PC-3 (cell line): Measurements from ENCODE around the gene TMC3. TPM values are rescaled to one million over a fixed set of nuclear protein-coding genes. Genes with fewer than 3 reads are reported as not detected.

Source experiments
- ATAC-seq: fragments of 200-7000 bp; cut with Tn5 transposase; 2 replicates; pipeline ENCODE4 v1.9.1; 2020; ENCODE audit warnings: mild to moderate bottlenecking, moderate library complexity
- BruUV-seq: library from RNA; stranded (reverse); fragments of 400-500 nt; replicated peaks from 2 replicates; lab custom pipeline; 2021; lab: Mats Ljungman, UMichigan
- CTCF ChIA-PET: fragments of 300-600 bp; sonication (Branson Sonifier 250); formaldehyde crosslinking; loops from one replicate; lab custom pipeline; 2022; ENCODE audit warnings: antibody characterized with exemption; lab: Charles Lee
- POLR2A ChIA-PET: fragments of 300-600 bp; sonication (Branson Sonifier 250); formaldehyde crosslinking; loops from one replicate; lab custom pipeline; 2022; ENCODE audit warnings: antibody characterized with exemption; ENCODE audit not compliant: unreplicated experiment; lab: Charles Lee
- DNase-seq: peaks from one replicate; pipeline ENCODE4 v3.0.0-alpha.2; 2015
- H2AFZ ChIP-seq: fragments of 300-600 bp; sonication (generic); 2 replicates; pipeline ENCODE4 v1.6.0; 2016; ENCODE audit warnings: antibody characterized with exemption, low read length
- H3F3A ChIP-seq: fragments of 300-600 bp; sonication (generic); one replicate; pipeline ENCODE4 v1.6.0; 2017; ENCODE audit warnings: antibody characterized with exemption, low read length, control low read depth, mild to moderate bottlenecking; ENCODE audit not compliant: unreplicated experiment
- H3K27ac ChIP-seq: fragments of 300-600 bp; sonication (generic); 2 replicates; pipeline ENCODE4 v1.5.1; 2016; ENCODE audit warnings: mild to moderate bottlenecking, low read length
- H3K27me3 ChIP-seq: fragments of 300-600 bp; sonication (generic); 2 replicates; pipeline ENCODE4 v1.6.1; 2016; ENCODE audit warnings: low read length, mixed read lengths
- H3K36me3 ChIP-seq: fragments of 300-600 bp; sonication (generic); 2 replicates; pipeline ENCODE4 v1.6.1; 2016; ENCODE audit warnings: low read depth, mixed run types, low read length, mixed read lengths
- H3K4me1 ChIP-seq: fragments of 300-600 bp; sonication (generic); 2 replicates; pipeline ENCODE4 v1.5.1; 2016; ENCODE audit warnings: low read length; ENCODE audit not compliant: insufficient read depth
- H3K4me2 ChIP-seq: fragments of 300-600 bp; sonication (generic); 2 replicates; pipeline ENCODE4 v1.6.0; 2016; ENCODE audit warnings: low read length
- H3K4me3 ChIP-seq: fragments of 300-600 bp; sonication (generic); 2 replicates; pipeline ENCODE4 v1.5.1; 2016; ENCODE audit warnings: mild to moderate bottlenecking, low read length, mixed read lengths
- H3K79me2 ChIP-seq: fragments of 300-600 bp; sonication (generic); 2 replicates; pipeline ENCODE4 v1.6.1; 2017; ENCODE audit warnings: low read length, mixed read lengths
- H3K9ac ChIP-seq: fragments of 300-600 bp; sonication (generic); 2 replicates; pipeline ENCODE4 v1.6.0; 2016; ENCODE audit warnings: mild to moderate bottlenecking, low read length
- H3K9me2 ChIP-seq: fragments of 300-600 bp; sonication (generic); replicated peaks from 2 replicates; pipeline ENCODE4 v1.6.1; 2016; ENCODE audit warnings: mixed run types, low read length, mixed read lengths
- H3K9me3 ChIP-seq: fragments of 300-600 bp; sonication (generic); 2 replicates; pipeline ENCODE4 v1.6.1; 2016; ENCODE audit warnings: low read length, mixed read lengths
- H4K20me1 ChIP-seq: fragments of 300-600 bp; sonication (generic); 2 replicates; pipeline ENCODE4 v1.6.1; 2016; ENCODE audit warnings: low read length, mixed read lengths
- EZH2 ChIP-seq: fragments of 300-600 bp; sonication (generic); IDR thresholded peaks from one replicate; pipeline ENCODE4 v1.6.1; 2017; ENCODE audit warnings: antibody characterized with exemption, mild to moderate bottlenecking, low read length; ENCODE audit not compliant: unreplicated experiment
- EZH2phosphoT487 ChIP-seq: fragments of 300-600 bp; sonication (generic); IDR thresholded peaks from 2 replicates; pipeline ENCODE4 v1.6.1; 2018; ENCODE audit warnings: mild to moderate bottlenecking, antibody characterized with exemption, low read length, borderline replicate concordance
- intact Hi-C: fragments of 100-400 bp; cut with micrococcal nuclease; formaldehyde crosslinking; loops from 2 replicates; pipeline ENCODE4 v1.9.0; 2023
- total RNA-seq: library from RNA; depleted of rRNA; stranded (reverse); fragments of >200 nt; gene quantifications from 2 replicates; pipeline ENCODE4 v1.2.3, GENCODE V29; 2014
- TF ChIP-seq, protein P1 (sequence below): fragments of 300-600 bp; sonication (generic); conservative IDR thresholded peaks from 2 replicates; pipeline ENCODE4 v1.5.1; 2017; ENCODE audit warnings: antibody characterized with exemption, low read depth, mild to moderate bottlenecking, low read length

The TMC3 gene
- total RNA-seq, 1 experiment from 2014 or later = not detected

DNA sequence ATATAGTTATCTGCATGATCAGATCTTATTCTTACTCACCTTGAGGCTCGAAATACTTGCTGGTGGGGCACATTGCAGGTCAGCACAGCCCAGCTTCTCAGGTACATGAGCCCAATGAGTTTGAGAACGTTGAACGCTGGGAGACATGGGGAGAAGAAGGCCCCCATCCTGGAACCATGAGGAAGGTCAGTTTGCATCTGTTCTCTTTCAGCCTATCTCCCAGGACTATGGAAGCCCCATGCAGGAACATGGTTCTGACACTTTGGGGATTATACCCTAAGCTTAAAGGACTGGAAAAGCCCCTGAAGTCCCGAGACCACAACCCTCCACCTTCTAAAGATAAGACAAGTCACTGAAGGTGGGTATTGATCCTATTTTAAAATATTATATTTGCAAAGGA is 32.7 kb downstream of the TMC3 start:
- intact Hi-C loops = no loop called here
- ATAC-seq = no peak
- TF ChIP-seq EZH2phosphoT487 = no peak
- H3K4me2 ChIP-seq = no peak overlapping the region
- H3K9me3 ChIP-seq = no peaks in the 10 kb centered on the region
- ChIA-PET CTCF (no interaction called here), POLR2A (no interaction called here)
- no peaks in the 10 kb centered on the region for H3K36me3 ChIP-seq
- no peaks in the 10 kb centered on the region for H4K20me1 ChIP-seq
- peaks cover 17% of the 10 kb centered on the region for H3K4me1 ChIP-seq
- H3K79me2 ChIP-seq = no peaks in the 10 kb centered on the region
- no peak overlapping the region for H3K27ac ChIP-seq
- DNase-seq = no peak
- H3K4me3 ChIP-seq = no peak overlapping the region
- no peak overlapping the region for H2AFZ ChIP-seq
- H3F3A ChIP-seq = no peaks in the 10 kb centered on the region
- H3K27me3 ChIP-seq = no peaks in the 10 kb centered on the region
- H3K9ac ChIP-seq = no peak overlapping the region
- no TSS peak for BruUV-seq
- H3K9me2 ChIP-seq = no peaks in the 10 kb centered on the region

DNA sequence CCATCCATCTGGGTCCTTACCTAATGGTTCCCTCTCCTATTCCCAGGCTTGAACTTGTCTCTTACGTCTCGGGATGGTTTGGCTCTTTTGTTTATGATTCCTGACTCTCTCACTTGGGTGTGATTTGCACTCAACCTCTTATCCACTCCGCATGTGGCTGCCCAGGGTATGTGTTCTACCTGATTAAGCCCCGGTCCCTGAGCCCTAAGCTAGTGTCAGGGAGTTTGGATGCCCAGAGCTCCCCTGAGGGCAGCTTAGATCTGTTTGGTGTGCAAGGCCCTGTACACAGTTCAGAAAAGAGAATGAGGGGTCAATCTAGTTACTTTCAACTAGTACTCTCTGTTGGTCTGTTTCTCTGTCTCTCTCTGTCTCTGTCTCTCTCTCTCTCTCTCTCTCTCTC is 34.2 kb downstream of the TMC3 start:
- BruUV-seq = no TSS peak
- Histone ChIP-seq H3K4me2 (no peak overlapping the region), H3K79me2 (no peaks in the 10 kb centered on the region), H3K27ac (no peak overlapping the region), H2AFZ (no peak overlapping the region), H3F3A (no peaks in the 10 kb centered on the region), H3K9me2 (no peaks in the 10 kb centered on the region), H4K20me1 (no peaks in the 10 kb centered on the region), H3K9ac (no peak overlapping the region), H3K4me3 (no peak overlapping the region), H3K9me3 (no peaks in the 10 kb centered on the region), H3K27me3 (no peaks in the 10 kb centered on the region), H3K36me3 (no peaks in the 10 kb centered on the region), H3K4me1 (peaks cover 17% of the 10 kb centered on the region)
- TF ChIP-seq EZH2 (no peak), EZH2phosphoT487 (no peak)
- TF ChIP-seq, protein P1, sequence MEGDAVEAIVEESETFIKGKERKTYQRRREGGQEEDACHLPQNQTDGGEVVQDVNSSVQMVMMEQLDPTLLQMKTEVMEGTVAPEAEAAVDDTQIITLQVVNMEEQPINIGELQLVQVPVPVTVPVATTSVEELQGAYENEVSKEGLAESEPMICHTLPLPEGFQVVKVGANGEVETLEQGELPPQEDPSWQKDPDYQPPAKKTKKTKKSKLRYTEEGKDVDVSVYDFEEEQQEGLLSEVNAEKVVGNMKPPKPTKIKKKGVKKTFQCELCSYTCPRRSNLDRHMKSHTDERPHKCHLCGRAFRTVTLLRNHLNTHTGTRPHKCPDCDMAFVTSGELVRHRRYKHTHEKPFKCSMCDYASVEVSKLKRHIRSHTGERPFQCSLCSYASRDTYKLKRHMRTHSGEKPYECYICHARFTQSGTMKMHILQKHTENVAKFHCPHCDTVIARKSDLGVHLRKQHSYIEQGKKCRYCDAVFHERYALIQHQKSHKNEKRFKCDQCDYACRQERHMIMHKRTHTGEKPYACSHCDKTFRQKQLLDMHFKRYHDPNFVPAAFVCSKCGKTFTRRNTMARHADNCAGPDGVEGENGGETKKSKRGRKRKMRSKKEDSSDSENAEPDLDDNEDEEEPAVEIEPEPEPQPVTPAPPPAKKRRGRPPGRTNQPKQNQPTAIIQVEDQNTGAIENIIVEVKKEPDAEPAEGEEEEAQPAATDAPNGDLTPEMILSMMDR = no peak
- DNase-seq (no peak), ATAC-seq (no peak)
- intact Hi-C loops = loop anchor here (2.0 kb wide), 2 partner anchors 61 to 65 kb away; no protein-coding TSS in a partner anchor
- ChIA-PET POLR2A (no interaction called here), CTCF (no interaction called here)

DNA sequence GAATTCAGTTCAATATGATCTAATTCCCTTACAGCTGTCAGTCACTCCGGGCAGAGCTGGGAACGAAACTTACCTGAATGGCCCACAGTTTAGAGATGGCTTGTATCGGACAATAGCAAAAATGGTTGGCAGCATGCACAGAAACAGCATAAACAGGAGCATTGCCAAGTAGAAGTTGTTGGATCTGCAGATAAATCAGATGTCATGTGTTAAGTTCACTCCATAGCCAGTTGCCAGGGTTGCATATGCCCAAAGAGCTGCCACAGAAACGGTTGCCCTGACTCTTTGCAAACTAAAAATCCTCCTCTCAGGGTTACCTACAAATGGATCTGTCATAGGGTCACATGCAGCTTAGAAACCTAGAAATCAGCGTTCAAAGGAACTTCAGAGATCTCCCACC is 34.7 kb downstream of the TMC3 start:
- H3K9me2 ChIP-seq = no peaks in the 10 kb centered on the region

More for the DNA sequence above, 34.7 kb downstream of the TMC3 start:
- intact Hi-C loops = loop anchor here (2.0 kb wide), 2 partner anchors 61 to 65 kb away; no protein-coding TSS in a partner anchor
- Histone ChIP-seq H3K4me3 (no peak overlapping the region), H3K27ac (no peak overlapping the region), H3K4me1 (peaks cover 17% of the 10 kb centered on the region), H3K4me2 (peak overlapping the region; percentile 38), H3K79me2 (no peaks in the 10 kb centered on the region), H3K9ac (no peak overlapping the region), H3K27me3 (no peaks in the 10 kb centered on the region), H3K36me3 (no peaks in the 10 kb centered on the region), H4K20me1 (no peaks in the 10 kb centered on the region), H3F3A (no peaks in the 10 kb centered on the region), H3K9me3 (no peaks in the 10 kb centered on the region), H2AFZ (no peak overlapping the region)
- BruUV-seq = no TSS peak
- ChIA-PET CTCF (no interaction called here), POLR2A (no interaction called here)
- DNase-seq (no peak), ATAC-seq (no peak)
- TF ChIP-seq EZH2 (no peak), EZH2phosphoT487 (no peak)
- TF ChIP-seq, protein P1 = no peak
